HL-60 (cell line): ENCODE measurements around the gene PAK5.

Experiments
- DNase-seq, 2 experiments: peaks; one replicate each; pipeline ENCODE4 v3.0.0-alpha.2; 2010 to 2020; ENCODE audit warnings: low read depth in 1 of 2, low spot score in 1 of 2
- H3K27ac ChIP-seq: fragments of 250-450 bp; sonication (Bioruptor Pico); replicated peaks from 2 replicates; pipeline ENCODE4 v1.5.1; 2020; ENCODE audit warnings: mild to moderate bottlenecking, moderate library complexity
- H3K27me3 ChIP-seq: fragments of 250-450 bp; sonication (Bioruptor Pico); 2 replicates; pipeline ENCODE4 v1.5.1; 2021; ENCODE audit warnings: mild to moderate bottlenecking, moderate library complexity; ENCODE audit not compliant: insufficient read depth, poor library complexity, severe bottlenecking
- H3K4me3 ChIP-seq: replicated peaks from 2 replicates; pipeline ENCODE4 v1.5.1; 2011; ENCODE audit warnings: mild to moderate bottlenecking, control low read depth, low read length; ENCODE audit not compliant: insufficient read depth
- GABPA ChIP-seq: IDR thresholded peaks from 2 replicates; pipeline ENCODE4 v1.6.1; 2012; ENCODE audit warnings: low read depth
- POLR2AphosphoS5 ChIP-seq: IDR thresholded peaks from 2 replicates; pipeline ENCODE4 v1.6.1; 2012; ENCODE audit warnings: low read depth
- SPI1 ChIP-seq: IDR thresholded peaks from 2 replicates; pipeline ENCODE4 v1.6.1; 2012; ENCODE audit warnings: low read depth, mild to moderate bottlenecking, borderline replicate concordance
- TF ChIP-seq, protein P1 (sequence below): IDR thresholded peaks from 2 replicates; pipeline ENCODE4 v1.6.1; 2012; ENCODE audit warnings: low read depth; ENCODE audit not compliant: insufficient replicate concordance
- TF ChIP-seq, protein P2 (sequence below): IDR thresholded peaks from one replicate; pipeline ENCODE4 v1.5.1; 2011; ENCODE audit warnings: low read length, control low read depth, inconsistent platforms; ENCODE audit not compliant: insufficient read depth

The PAK5 gene

DNA sequence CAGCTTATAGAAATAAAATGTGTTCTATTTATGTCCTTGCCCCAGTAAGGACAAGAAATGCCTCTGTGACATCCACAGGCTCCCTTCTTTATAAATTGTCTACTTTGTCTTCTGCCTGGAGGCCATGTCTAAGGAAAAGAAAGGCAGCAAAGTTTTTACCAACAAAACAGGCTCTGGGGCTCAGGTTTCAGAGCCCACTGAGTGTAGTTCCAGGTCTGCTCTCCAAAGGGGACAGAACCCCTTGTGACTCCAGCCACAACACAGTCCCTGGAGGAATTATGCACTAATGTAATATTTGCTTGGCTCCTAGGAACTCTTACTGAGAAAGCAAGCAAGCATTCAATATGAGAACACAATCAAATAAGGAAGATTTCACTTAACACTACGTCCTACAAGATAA lies 80.1 kb downstream of the PAK5 start:
- no peak for DNase-seq
- TF ChIP-seq POLR2AphosphoS5: no peak
- TF ChIP-seq GABPA: no peak
- no peak for TF ChIP-seq SPI1
- TF ChIP-seq, protein P1, sequence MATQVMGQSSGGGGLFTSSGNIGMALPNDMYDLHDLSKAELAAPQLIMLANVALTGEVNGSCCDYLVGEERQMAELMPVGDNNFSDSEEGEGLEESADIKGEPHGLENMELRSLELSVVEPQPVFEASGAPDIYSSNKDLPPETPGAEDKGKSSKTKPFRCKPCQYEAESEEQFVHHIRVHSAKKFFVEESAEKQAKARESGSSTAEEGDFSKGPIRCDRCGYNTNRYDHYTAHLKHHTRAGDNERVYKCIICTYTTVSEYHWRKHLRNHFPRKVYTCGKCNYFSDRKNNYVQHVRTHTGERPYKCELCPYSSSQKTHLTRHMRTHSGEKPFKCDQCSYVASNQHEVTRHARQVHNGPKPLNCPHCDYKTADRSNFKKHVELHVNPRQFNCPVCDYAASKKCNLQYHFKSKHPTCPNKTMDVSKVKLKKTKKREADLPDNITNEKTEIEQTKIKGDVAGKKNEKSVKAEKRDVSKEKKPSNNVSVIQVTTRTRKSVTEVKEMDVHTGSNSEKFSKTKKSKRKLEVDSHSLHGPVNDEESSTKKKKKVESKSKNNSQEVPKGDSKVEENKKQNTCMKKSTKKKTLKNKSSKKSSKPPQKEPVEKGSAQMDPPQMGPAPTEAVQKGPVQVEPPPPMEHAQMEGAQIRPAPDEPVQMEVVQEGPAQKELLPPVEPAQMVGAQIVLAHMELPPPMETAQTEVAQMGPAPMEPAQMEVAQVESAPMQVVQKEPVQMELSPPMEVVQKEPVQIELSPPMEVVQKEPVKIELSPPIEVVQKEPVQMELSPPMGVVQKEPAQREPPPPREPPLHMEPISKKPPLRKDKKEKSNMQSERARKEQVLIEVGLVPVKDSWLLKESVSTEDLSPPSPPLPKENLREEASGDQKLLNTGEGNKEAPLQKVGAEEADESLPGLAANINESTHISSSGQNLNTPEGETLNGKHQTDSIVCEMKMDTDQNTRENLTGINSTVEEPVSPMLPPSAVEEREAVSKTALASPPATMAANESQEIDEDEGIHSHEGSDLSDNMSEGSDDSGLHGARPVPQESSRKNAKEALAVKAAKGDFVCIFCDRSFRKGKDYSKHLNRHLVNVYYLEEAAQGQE: no peak
- TF ChIP-seq, protein P2, sequence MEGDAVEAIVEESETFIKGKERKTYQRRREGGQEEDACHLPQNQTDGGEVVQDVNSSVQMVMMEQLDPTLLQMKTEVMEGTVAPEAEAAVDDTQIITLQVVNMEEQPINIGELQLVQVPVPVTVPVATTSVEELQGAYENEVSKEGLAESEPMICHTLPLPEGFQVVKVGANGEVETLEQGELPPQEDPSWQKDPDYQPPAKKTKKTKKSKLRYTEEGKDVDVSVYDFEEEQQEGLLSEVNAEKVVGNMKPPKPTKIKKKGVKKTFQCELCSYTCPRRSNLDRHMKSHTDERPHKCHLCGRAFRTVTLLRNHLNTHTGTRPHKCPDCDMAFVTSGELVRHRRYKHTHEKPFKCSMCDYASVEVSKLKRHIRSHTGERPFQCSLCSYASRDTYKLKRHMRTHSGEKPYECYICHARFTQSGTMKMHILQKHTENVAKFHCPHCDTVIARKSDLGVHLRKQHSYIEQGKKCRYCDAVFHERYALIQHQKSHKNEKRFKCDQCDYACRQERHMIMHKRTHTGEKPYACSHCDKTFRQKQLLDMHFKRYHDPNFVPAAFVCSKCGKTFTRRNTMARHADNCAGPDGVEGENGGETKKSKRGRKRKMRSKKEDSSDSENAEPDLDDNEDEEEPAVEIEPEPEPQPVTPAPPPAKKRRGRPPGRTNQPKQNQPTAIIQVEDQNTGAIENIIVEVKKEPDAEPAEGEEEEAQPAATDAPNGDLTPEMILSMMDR: no peak
- H3K4me3 ChIP-seq: no peak overlapping the region
- H3K27ac ChIP-seq: no peak overlapping the region
- no peaks in the 10 kb centered on the region for H3K27me3 ChIP-seq

DNA sequence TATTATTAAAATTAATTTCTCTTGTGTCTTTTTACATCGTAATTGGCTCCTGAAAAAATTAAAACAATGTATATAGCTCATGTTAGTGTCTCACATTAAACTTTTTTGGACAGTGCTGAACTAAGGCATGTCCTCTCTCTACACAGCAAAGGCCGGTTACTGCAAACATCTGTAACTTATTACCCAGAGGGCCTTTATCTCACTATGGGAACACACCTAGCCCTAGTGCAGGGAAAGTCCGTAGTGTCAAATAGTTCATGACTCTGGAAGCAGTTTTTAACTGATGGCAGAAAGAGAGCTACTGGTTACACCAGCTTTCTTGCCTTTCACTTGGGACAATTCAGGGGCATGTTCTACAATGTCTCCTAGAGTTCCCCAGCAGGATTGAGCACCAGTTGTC lies 82.2 kb downstream of the PAK5 start:
- Histone ChIP-seq H3K27ac (no peak overlapping the region), H3K4me3 (no peak overlapping the region), H3K27me3 (no peaks in the 10 kb centered on the region)
- no peak for DNase-seq
- no peak for TF ChIP-seq GABPA
- TF ChIP-seq, protein P2: no peak
- TF ChIP-seq, protein P1: no peak
- no peak for TF ChIP-seq POLR2AphosphoS5
- no peak for TF ChIP-seq SPI1

DNA sequence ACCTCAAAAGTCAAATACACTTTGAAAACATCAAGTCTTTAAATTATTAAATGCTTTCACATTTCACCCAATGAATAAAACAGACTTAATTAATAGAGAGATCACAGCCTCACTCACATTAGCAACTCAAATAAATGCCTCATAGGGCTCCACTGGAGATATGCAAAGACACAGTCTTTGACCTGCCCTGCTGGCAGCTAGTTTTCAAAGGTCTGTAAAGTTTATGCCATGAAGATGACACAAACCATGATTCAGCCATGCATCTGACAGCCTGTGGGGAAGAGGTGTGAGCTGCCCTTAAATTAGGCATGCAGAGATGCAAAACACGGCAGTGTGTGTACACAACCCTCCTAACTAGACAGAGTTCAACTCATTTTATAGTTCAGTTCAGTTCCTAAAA lies 83.6 kb downstream of the PAK5 start:
- Histone ChIP-seq H3K27ac (no peak overlapping the region), H3K27me3 (no peaks in the 10 kb centered on the region), H3K4me3 (no peak overlapping the region)
- no peak for DNase-seq
- no peak for TF ChIP-seq SPI1
- TF ChIP-seq, protein P1: no peak
- no peak for TF ChIP-seq GABPA
- no peak for TF ChIP-seq POLR2AphosphoS5
- TF ChIP-seq, protein P2: no peak
